HG03097 (cell line): ENCODE measurements around the gene MMP8.
"Not testable (repeated sequence)": the region's sequence is repeated elsewhere in the genome, so short reads cannot be mapped to it uniquely, and the experiment has no call there.

Source experiments
- ATAC-seq: cut with Tn5 transposase; IDR thresholded peaks from one replicate; pipeline ENCODE4 v1.9.1; 2021; ENCODE audit not compliant: unreplicated experiment, low FRiP score

Gene MMP8, protein sequence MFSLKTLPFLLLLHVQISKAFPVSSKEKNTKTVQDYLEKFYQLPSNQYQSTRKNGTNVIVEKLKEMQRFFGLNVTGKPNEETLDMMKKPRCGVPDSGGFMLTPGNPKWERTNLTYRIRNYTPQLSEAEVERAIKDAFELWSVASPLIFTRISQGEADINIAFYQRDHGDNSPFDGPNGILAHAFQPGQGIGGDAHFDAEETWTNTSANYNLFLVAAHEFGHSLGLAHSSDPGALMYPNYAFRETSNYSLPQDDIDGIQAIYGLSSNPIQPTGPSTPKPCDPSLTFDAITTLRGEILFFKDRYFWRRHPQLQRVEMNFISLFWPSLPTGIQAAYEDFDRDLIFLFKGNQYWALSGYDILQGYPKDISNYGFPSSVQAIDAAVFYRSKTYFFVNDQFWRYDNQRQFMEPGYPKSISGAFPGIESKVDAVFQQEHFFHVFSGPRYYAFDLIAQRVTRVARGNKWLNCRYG

DNA sequence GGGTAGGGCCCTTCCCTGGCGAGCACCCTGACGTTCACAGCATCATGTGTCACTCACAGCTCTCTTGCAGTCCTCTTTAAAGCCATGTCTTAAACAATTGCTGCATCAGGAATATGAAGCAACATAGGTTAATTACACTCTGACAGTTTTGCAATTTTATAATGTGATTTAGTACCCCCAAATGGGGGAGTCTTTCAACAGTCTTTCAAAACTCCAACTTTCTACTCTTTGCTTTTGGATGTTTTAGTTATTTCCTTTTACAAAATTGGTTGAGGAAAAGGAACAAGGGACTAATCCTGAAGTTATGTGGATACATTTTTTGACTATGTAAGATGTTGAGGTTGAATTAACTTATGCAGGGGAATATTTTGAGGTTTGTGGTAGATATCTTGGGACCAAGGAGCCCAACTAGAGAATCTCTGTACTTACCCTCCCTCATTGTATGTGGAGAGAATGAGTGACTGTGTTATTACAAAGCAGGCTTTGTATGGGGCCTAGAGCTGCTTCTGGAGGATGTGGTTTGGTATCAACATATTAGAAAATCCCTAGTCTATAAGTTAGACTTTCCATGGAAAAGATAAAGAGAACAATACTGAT is at the start of gene MMP8:
MMP8 (minus strand) TSS at position 51 of the 597 bp plus-strand sequence. CDS start 99 bp downstream, outside the sequence.
- ATAC-seq, result no peak

GRCh38 chr11:102773386-102773785 is 48.6 kb upstream of the MMP8 start:
- no peak for ATAC-seq

- ATAC-seq, result no peak
Measured at GRCh38 chr11:102771351-102771750, 46.6 kb upstream of the MMP8 start.

DNA sequence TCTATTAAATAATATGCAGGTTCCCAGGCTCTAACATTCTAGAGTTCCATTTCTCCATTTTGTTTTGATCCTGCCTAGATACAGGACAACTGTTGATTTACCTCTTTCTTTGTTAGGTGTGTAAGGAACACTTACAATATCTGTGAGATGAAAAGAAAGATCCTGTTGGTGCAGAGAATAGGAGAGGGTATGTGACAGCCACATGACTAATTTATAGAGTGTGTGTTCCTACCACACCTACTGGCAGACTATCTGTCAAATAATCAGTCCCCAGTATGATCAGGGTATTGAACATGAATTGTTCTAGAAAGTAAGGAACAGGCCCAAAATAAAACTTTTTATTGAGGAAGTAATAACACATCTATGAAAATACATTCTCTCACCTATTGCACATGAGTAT is 45.4 kb upstream of the MMP8 start:
- ATAC-seq, result no peak

- ATAC-seq, result no peak
Measured at GRCh38 chr11:102767800-102768199, 43.0 kb upstream of the MMP8 start.

GRCh38 chr11:102763440-102763839 is 38.7 kb upstream of the MMP8 start:
- ATAC-seq, result no peak

- no peak for ATAC-seq
Measured at GRCh38 chr11:102762361-102762767, 37.6 kb upstream of the MMP8 start.

- no peak for ATAC-seq
Measured at GRCh38 chr11:102761646-102762238, 37.0 kb upstream of the MMP8 start.

- ATAC-seq, result no peak
Measured at GRCh38 chr11:102760344-102761035, 35.7 kb upstream of the MMP8 start.

GRCh38 chr11:102757823-102758549 is 33.2 kb upstream of the MMP8 start:
- ATAC-seq, result no peak

- ATAC-seq, result no peak
Measured at GRCh38 chr11:102753267-102753666, 28.5 kb upstream of the MMP8 start.

DNA sequence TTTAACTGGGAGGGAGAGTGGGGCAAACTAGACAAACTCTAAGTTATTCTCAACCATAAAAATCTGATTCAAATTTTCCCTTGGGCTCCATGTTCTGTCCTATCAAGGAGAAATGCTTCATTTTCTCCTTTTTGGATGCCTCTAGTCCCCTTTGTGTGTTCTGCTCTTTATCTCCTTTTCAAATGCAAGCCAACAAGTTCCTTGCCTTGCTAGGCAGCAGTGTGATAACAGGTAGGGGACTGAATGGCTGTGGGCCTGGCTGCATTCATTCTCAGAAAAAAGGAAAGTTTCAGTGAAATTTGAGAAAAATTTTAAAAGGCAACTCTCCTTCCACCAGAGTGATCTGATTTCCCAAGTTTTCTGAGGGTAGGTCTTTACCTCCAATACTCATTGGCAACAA is 26.9 kb upstream of the MMP8 start:
- ATAC-seq, result no peak

DNA sequence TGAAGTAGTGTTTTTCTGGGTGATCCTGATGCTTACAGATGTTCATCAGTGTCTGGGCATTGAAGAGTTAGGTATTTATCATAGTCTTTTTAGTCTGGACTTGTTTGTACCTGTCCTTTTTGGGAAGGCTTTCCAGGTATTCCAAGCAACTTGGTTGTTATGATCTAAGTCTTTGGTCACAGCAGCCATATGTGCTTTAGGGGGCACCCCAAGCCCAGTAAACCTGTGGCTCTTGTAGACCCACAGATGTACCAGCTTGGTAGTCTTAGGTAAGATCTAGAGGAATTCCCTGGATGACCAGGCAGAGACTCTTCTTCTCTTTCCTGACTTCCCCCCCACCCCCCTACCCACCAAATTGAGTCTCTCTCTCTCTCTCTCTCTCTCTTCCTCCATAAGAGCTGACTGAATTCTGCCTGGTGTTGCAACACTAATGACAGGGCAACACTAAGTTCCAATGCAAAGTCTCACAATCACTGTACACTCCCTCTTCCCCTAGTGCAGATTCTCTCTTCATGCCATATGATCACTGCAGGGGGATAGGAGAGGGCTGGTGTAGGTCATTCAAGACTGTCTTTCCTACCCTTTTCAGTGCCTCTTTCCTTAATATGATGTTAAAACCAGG is 24.5 kb upstream of the MMP8 start:
- ATAC-seq, result no peak

- ATAC-seq, result not testable (repeated sequence)
Measured at GRCh38 chr11:102746746-102747578, 22.2 kb upstream of the MMP8 start.

DNA sequence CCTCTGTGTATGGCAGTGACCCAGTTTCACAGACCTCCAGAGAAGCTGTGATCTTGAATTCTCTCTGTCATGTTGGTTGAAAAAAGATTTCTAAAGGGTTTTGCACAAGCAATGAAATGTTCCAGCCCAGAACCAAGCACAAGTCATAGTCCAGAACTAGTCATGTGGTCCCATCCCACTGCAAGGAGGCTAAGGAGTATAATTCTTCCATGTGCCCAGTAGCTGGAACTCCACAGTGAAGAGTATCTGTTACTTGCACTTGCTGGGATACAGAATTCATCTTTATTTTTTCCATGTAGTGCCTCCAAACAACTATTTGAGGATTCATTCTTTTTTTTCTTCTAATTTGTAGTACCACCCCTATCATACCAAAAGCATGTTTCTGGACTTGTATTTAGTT is 9.9 kb upstream of the MMP8 start:
- no peak for ATAC-seq

- peak; percentile 70 for ATAC-seq
Measured at GRCh38 chr11:102733232-102733875, 8.6 kb upstream of the MMP8 start.

GRCh38 chr11:102730944-102731343 is 6.2 kb upstream of the MMP8 start:
- not testable (repeated sequence) for ATAC-seq
